AG04449 (cell line): ENCODE data around the gene MIEN1.
"Not testable (repeated sequence)": the region's sequence is repeated elsewhere in the genome, so short reads cannot be mapped to it uniquely, and the experiment has no call there.

Experiments
- CTCF ChIA-PET: fragments of 350-600 bp; formaldehyde crosslinking; extraction: SDS; loops from one replicate; lab custom pipeline; 2021; ENCODE audit warnings: antibody characterized with exemption; lab: Yijun Ruan, JAX
- POLR2A ChIA-PET: fragments of 400-600, 350-600 bp; formaldehyde crosslinking; extraction: SDS; loops from one replicate; lab custom pipeline; 2020; ENCODE audit warnings: antibody characterized with exemption, inconsistent platforms; lab: Yijun Ruan, JAX
- DNase-seq: peaks from one replicate; pipeline ENCODE4 v3.0.0-alpha.2; 2010; ENCODE audit warnings: low read depth, low spot score
- H3K4me3 ChIP-seq: 2 replicates; pipeline ENCODE4 v1.5.1; 2011; ENCODE audit warnings: low read depth, mild to moderate bottlenecking, control low read depth, low read length
- CTCF ChIP-seq: IDR thresholded peaks from one replicate; pipeline ENCODE4 v1.5.1; 2011; ENCODE audit warnings: mild to moderate bottlenecking, moderate library complexity, low read length, control low read depth, inconsistent platforms; ENCODE audit not compliant: insufficient read depth; ENCODE audit errors: missing control alignments

Gene MIEN1

GRCh38 chr17:39772987-39773934, 42.9 kb upstream of the MIEN1 start:
- TF ChIP-seq CTCF, result no peak
- H3K4me3 ChIP-seq, result no peak overlapping the region
- ChIA-PET CTCF (no interaction called here), POLR2A (no interaction called here)
- DNase-seq, result no peak

GRCh38 chr17:39772415-39772814, 42.1 kb upstream of the MIEN1 start:
- ChIA-PET POLR2A (no interaction called here), CTCF (no interaction called here)
- no peak for TF ChIP-seq CTCF
- DNase-seq, result no peak
- no peak overlapping the region for H3K4me3 ChIP-seq

GRCh38 chr17:39769974-39770587, 39.7 kb upstream of the MIEN1 start:
- CTCF ChIA-PET, result no interaction called here

GRCh38 chr17:39767147-39767546, 36.8 kb upstream of the MIEN1 start:
- ChIA-PET CTCF (no interaction called here), POLR2A (interaction anchor here (0.6 kb wide), 1 partner anchor 251 kb away, joined by 3 read pairs; no protein-coding TSS in a partner anchor)
- no peak overlapping the region for H3K4me3 ChIP-seq
- no peak for TF ChIP-seq CTCF
- DNase-seq, result no peak

More at GRCh38 chr17:39769974-39770587, 39.7 kb upstream of the MIEN1 start:
- no peak for TF ChIP-seq CTCF
- H3K4me3 ChIP-seq, result no peak overlapping the region
- no peak for DNase-seq
- POLR2A ChIA-PET, result no interaction called here

- H3K4me3 ChIP-seq, result no peak overlapping the region
- no peak for DNase-seq
- CTCF ChIA-PET, result no interaction called here
- TF ChIP-seq CTCF, result no peak
- POLR2A ChIA-PET, result no interaction called here
Measured at GRCh38 chr17:39765766-39766165, 35.4 kb upstream of the MIEN1 start.

- ChIA-PET CTCF (interaction anchor here (1.8 kb wide), 1 partner anchor 12 kb away, joined by 5 read pairs; no protein-coding TSS in a partner anchor), POLR2A (no interaction called here)
- DNase-seq, result no peak
- no peak overlapping the region for H3K4me3 ChIP-seq
- TF ChIP-seq CTCF, result no peak
Measured at GRCh38 chr17:39765175-39765574, 34.8 kb upstream of the MIEN1 start.

GRCh38 chr17:39764171-39764570, 33.8 kb upstream of the MIEN1 start:
- H3K4me3 ChIP-seq, POLR2A ChIA-PET, DNase-seq: not testable (repeated sequence)
- CTCF ChIA-PET, result interaction anchor here (1.8 kb wide), 1 partner anchor 11 kb away, joined by 5 read pairs; no protein-coding TSS in a partner anchor
